Embryonic facial prominence (tissue), 1 donor: ENCODE results near the gene SEZ6L.

Experiments
- DNase-seq: peaks from one replicate; pipeline ENCODE4 v3.0.0-alpha.2; 2016; ENCODE audit errors: extremely low spot score

The SEZ6L gene

GRCh38 chr22:26241361-26241760 is 72.1 kb downstream of the SEZ6L start:
- no peak for DNase-seq

- no peak for DNase-seq
These were observed 75.7 kb downstream of the SEZ6L start for GRCh38 chr22:26245001-26245400.

GRCh38 chr22:26246552-26246951 is 77.3 kb downstream of the SEZ6L start:
- DNase-seq, result no peak

GRCh38 chr22:26251869-26252268 is 82.6 kb downstream of the SEZ6L start:
- DNase-seq, result no peak

- no peak for DNase-seq
These were observed 90.2 kb downstream of the SEZ6L start for GRCh38 chr22:26259510-26259909.

GRCh38 chr22:26264162-26264561 is 94.9 kb downstream of the SEZ6L start:
- DNase-seq, result no peak

- DNase-seq, result no peak
These were observed 96.0 kb downstream of the SEZ6L start for GRCh38 chr22:26265281-26265680.

GRCh38 chr22:26265909-26266308 is 96.6 kb downstream of the SEZ6L start:
- DNase-seq, result no peak

GRCh38 chr22:26267856-26268255 is 98.6 kb downstream of the SEZ6L start:
- no peak for DNase-seq

- no peak for DNase-seq
These were observed 100.3 kb downstream of the SEZ6L start for GRCh38 chr22:26269572-26269971.

- DNase-seq, result no peak
These were observed 102.2 kb downstream of the SEZ6L start for GRCh38 chr22:26271427-26271826.

GRCh38 chr22:26273011-26273675 is 103.9 kb downstream of the SEZ6L start:
- DNase-seq, result no peak

GRCh38 chr22:26276529-26277160 is 107.4 kb downstream of the SEZ6L start:
- DNase-seq, result no peak

GRCh38 chr22:26281941-26282340 is 112.7 kb downstream of the SEZ6L start:
- no peak for DNase-seq

GRCh38 chr22:26283330-26283729 is 114.1 kb downstream of the SEZ6L start:
- DNase-seq, result no peak

- no peak for DNase-seq
These were observed 116.4 kb downstream of the SEZ6L start for GRCh38 chr22:26285632-26286031.

- no peak for DNase-seq
These were observed 117.0 kb downstream of the SEZ6L start for GRCh38 chr22:26286091-26286820.

GRCh38 chr22:26287382-26288225 is 118.3 kb downstream of the SEZ6L start:
- DNase-seq, result no peak

- DNase-seq, result no peak
These were observed 120.4 kb downstream of the SEZ6L start for GRCh38 chr22:26289611-26290101.

GRCh38 chr22:26291940-26292666 is 122.8 kb downstream of the SEZ6L start:
- no peak for DNase-seq

GRCh38 chr22:26292667-26292995 is 123.4 kb downstream of the SEZ6L start:
- no peak for DNase-seq
